Measurements from ENCODE around the gene DLGAP4. TPM values are rescaled to one million over a fixed set of nuclear protein-coding genes. Genes with fewer than 3 reads are reported as not detected.
A peak's percentile ranks its signal among the peaks of the same experiment; 100 is the strongest.

DLGAP4 gene
- total and polyA plus RNA-seq, 2 of the 8 experiments (the other 6 are each of a cell fraction or from before 2014, with no cell fraction given), result 41.2 to 57.2 TPM

- no peaks in the 10 kb centered on the region for H3K9me3 ChIP-seq (ENCODE audit: insufficient read depth in 2 of 2, low read depth in 1 of 2, low read length in 1 of 2)
- H2BK15ac ChIP-seq (ENCODE audit: low read length), result 0 out of 2 replicates have a peak overlapping the region, but pooled peaks have one; percentile 19
- FAIRE-seq, result no peak
- no peak overlapping the region for H4K5ac ChIP-seq (ENCODE audit: insufficient read length, low read depth, low read length)
- H3K9ac ChIP-seq (replicated peaks in 1 of 4; ENCODE audit: extremely low read depth in 1 of 4, low read depth in 3 of 4, low read length in 3 of 4), result no peak overlapping the region
- POLR2A ChIA-PET (ENCODE audit: partially characterized antibody), result interaction anchor here (0.6 to 2.1 kb wide), 6 partner anchors 13 to 166 kb away, joined by 3 to 6 read pairs (median 4); no protein-coding TSS in a partner anchor
- H3K18ac ChIP-seq (ENCODE audit: extremely low read depth, low read length), result no peak overlapping the region
- H2AK5ac ChIP-seq (ENCODE audit: low read depth, low read length), result no peak overlapping the region
- H3K79me1 ChIP-seq (ENCODE audit: low read depth, low read length), result no peaks in the 10 kb centered on the region
- no peak overlapping the region for H4K91ac ChIP-seq (replicated peaks; ENCODE audit: insufficient read length, low read length)
- peaks cover 0 to 2% (median 0%) of the 10 kb centered on the region in 4 experiments; a peak in 4 of 7 replicates for H3K4me1 ChIP-seq (replicated peaks in 1 of 4; ENCODE audit: control insufficient read depth in 3 of 4, insufficient read depth in 4 of 4, low read length in 3 of 4)
- H4K8ac ChIP-seq (ENCODE audit: extremely low read depth, insufficient read depth, low read length), result no peak overlapping the region
- no peak overlapping the region for H3K14ac ChIP-seq (ENCODE audit: insufficient read length)
- H3K4ac ChIP-seq (replicated peaks; ENCODE audit: insufficient read length, low read depth, low read length), result peak overlapping the region; percentile 40
- H2BK120ac ChIP-seq (replicated peaks; ENCODE audit: low read depth, low read length), result no peak overlapping the region
- no peak overlapping the region for H2BK5ac ChIP-seq (ENCODE audit: low read depth, low read length)
- no peak overlapping the region for H3K23ac ChIP-seq (ENCODE audit: insufficient read length)
- CTCF ChIA-PET (ENCODE audit: partially characterized antibody), result interaction anchor here (0.7 to 6.9 kb wide), 16 partner anchors 8 to 214 kb away, joined by 3 to 54 read pairs (median 4); no protein-coding TSS in a partner anchor
- H2BK20ac ChIP-seq (ENCODE audit: low read length), result no peak overlapping the region
- H4K20me1 ChIP-seq (replicated peaks in 1 of 2; ENCODE audit: control insufficient read depth in 1 of 2, insufficient read depth in 2 of 2, low read length in 2 of 2), result no peaks in the 10 kb centered on the region
- H3K23me2 ChIP-seq (ENCODE audit: low read depth, low read length), result no peaks in the 10 kb centered on the region
- H2BK12ac ChIP-seq (ENCODE audit: low read depth, low read length), result no peak overlapping the region
- no peak overlapping the region for H3K56ac ChIP-seq (replicated peaks; ENCODE audit: insufficient read length, low read depth, low read length)
- DNase-seq (ENCODE audit: low read depth in 1 of 2, low spot score in 2 of 2), result peak in 1 of 2 experiments; percentile 39
- no peaks in the 10 kb centered on the region for H3K79me2 ChIP-seq (ENCODE audit: control insufficient read depth in 1 of 2, insufficient read depth in 2 of 2, low read length in 2 of 2)
- H3K36me3 ChIP-seq (ENCODE audit: control insufficient read depth in 2 of 4, insufficient read depth in 4 of 4, low read length in 3 of 4), result no peaks in the 10 kb centered on the region
- H2AFZ ChIP-seq (ENCODE audit: low read length), result no peak overlapping the region
- H3K4me2 ChIP-seq (ENCODE audit: insufficient read depth in 1 of 2, low read depth in 2 of 2, low read length in 2 of 2), result no peak overlapping the region
- TF ChIP-seq TAF1 (IDR thresholded peaks at IDR 0.05; ENCODE audit: low read depth, low read length) (no peak), RNF2 (IDR thresholded peaks at IDR 0.05; ENCODE audit: borderline replicate concordance, low read depth, low read length, missing control alignments, poor library complexity, severe bottlenecking) (no peak), ASH2L (IDR thresholded peaks at IDR 0.05; ENCODE audit: low read length) (no peak), TEAD4 (IDR thresholded peaks at IDR 0.05; ENCODE audit: low read depth, low read length) (no peak), CHD1 (IDR thresholded peaks at IDR 0.05; ENCODE audit: low read depth, low read length) (no peak), PHF8 (conservative IDR thresholded peaks at IDR 0.05; ENCODE audit: low read depth, low read length) (no peak), RBBP5 (IDR thresholded peaks at IDR 0.05; ENCODE audit: borderline replicate concordance, low read depth, low read length) (no peak), MAX (IDR thresholded peaks at IDR 0.05) (no peak), RAD21 (IDR thresholded peaks at IDR 0.05 in 1 of 2, conservative IDR thresholded peaks at IDR 0.05 in 1 of 2; ENCODE audit: low read depth in 2 of 2, low read length in 2 of 2) (no peak), RFX5 (IDR thresholded peaks at IDR 0.05; ENCODE audit: borderline replicate concordance, low read depth, low read length) (no peak), JUND (IDR thresholded peaks at IDR 0.05; ENCODE audit: low read length) (no peak)
- no peaks in the 10 kb centered on the region for H3K27me3 ChIP-seq (replicated peaks in 1 of 4; ENCODE audit: control insufficient read depth in 3 of 4, extremely low read depth in 1 of 4, insufficient read depth in 3 of 4, low read length in 3 of 4)
- 88% methylated on average over 12 of the region's 12 CpGs; no CpG with 5 or more reads in 1 of the 2 experiments for WGBS, 2 experiments (ENCODE audit: extremely low coverage in 1 of 2, insufficient coverage in 1 of 2, insufficient read length in 1 of 2, insufficient replicate concordance in 2 of 2, low coverage in 1 of 2, low lambda C conversion rate in 2 of 2, missing lambda C conversion rate in 1 of 2)
- no peak overlapping the region for H3K27ac ChIP-seq (ENCODE audit: low read depth, low read length)
- no peak overlapping the region for H3K4me3 ChIP-seq (ENCODE audit: extremely low read depth in 1 of 4, insufficient read depth in 2 of 4, low read depth in 3 of 4, low read length in 4 of 4)
These were observed 33.5 kb upstream of the DLGAP4 start for GRCh38 chr20:36272547-36273220.

All from H1 (cell line).